ENCODE results near the gene ATP1B4.
A peak's percentile ranks its signal among the peaks of the same experiment; 100 is the strongest.
"Not testable (repeated sequence)": the region's sequence is repeated elsewhere in the genome, so short reads cannot be mapped to it uniquely, and the experiment has no call there.

ATP1B4 gene

GRCh38 chrX:120361764-120362305 is at the start of gene ATP1B4:
TSS of gene ATP1B4 (plus strand) at chrX:120362089. CDS start at chrX:120362169, 80 bp downstream.
- DNase-seq: no peak

DNA sequence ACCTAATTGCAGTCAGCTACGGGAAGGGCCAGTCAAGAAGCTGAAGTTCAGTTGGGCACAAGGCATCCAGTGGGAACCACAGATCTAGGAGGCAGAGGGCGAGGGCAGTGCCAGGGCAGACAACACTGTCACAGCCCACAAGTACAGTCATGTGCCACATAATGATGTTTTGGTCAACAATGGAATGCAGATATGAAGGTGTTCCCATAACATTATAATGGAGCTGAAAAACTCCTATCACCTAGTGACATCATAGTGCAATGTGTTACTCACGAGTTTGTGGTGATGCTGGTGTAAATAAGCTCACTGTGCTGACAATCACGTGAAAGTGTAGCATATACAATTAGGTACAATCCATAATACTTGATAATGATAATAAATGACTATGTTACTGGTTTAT is 46.1 kb upstream of the ATP1B4 start:
- no peak for DNase-seq

- DNase-seq: no peak
These were observed 45.2 kb upstream of the ATP1B4 start for GRCh38 chrX:120316587-120317283.

DNA sequence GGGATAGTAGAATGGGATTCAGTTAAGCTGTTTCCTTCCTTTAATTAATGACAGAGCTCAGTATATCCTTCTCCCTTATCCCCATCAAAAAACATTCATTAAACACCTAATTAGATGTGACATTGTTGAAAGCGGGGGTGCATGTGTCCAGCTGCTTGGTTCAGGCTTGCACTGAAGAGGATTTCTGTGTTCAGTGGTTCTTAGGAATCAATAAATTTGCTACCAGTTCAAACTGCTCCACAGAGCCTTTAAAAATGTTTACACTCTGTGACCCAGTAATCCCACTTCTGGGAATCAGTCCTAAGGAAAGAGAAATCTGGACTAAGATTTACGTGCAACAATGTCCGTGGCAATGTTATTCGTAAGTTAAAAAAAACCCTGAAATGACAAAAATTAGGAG is 43.5 kb upstream of the ATP1B4 start:
- DNase-seq: no peak

DNA sequence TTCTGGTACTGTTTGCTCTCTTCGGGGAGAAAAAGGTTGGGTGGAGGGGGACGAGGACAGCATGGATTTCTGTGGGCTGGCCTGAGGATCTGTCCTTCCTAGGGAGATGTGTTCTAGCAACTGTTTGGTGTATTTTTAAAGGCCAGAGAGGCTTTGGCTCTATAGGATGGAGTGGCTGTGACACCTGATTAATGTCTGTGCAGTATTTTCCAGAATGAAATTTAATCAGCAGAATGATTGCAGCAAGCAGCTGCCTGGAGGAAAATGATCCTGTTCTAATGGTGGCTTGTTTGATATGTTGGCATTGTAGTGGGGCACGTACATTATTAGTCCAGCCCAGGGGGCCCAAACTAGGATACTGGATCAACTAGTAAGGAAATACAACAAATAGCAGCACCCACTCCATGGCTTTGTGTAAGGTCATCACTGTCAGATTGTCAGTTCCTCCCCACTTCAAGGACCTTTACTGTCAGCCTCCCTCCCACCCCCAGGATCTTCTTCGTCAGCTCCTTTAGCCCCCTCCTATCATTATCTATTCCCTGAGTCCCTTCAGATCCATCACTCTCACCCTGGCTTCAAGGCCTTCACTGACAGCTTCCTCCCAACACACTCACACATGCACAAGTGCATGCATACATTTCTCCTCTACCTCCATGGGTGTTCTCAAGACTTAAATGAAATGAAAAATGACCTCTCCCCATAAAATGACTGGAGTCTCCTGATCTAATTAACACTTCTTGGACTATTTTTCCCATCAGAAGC is 40.2 kb upstream of the ATP1B4 start:
- DNase-seq: no peak

GRCh38 chrX:120331116-120331515 is 30.8 kb upstream of the ATP1B4 start:
- DNase-seq: no peak

GRCh38 chrX:120332394-120332793 is 29.5 kb upstream of the ATP1B4 start:
- no peak for DNase-seq

GRCh38 chrX:120334151-120334550 is 27.7 kb upstream of the ATP1B4 start:
- no peak for DNase-seq

GRCh38 chrX:120334603-120335002 is 27.3 kb upstream of the ATP1B4 start:
- DNase-seq: no peak

GRCh38 chrX:120335289-120335688 is 26.6 kb upstream of the ATP1B4 start:
- no peak for DNase-seq

GRCh38 chrX:120336899-120337298 is 25.0 kb upstream of the ATP1B4 start:
- DNase-seq: no peak

GRCh38 chrX:120344566-120344965 is 17.3 kb upstream of the ATP1B4 start:
- DNase-seq: not testable (repeated sequence)

GRCh38 chrX:120350450-120351138 is 11.3 kb upstream of the ATP1B4 start:
- DNase-seq: no peak

GRCh38 chrX:120356084-120356483 is 5.8 kb upstream of the ATP1B4 start:
- no peak for DNase-seq

DNA sequence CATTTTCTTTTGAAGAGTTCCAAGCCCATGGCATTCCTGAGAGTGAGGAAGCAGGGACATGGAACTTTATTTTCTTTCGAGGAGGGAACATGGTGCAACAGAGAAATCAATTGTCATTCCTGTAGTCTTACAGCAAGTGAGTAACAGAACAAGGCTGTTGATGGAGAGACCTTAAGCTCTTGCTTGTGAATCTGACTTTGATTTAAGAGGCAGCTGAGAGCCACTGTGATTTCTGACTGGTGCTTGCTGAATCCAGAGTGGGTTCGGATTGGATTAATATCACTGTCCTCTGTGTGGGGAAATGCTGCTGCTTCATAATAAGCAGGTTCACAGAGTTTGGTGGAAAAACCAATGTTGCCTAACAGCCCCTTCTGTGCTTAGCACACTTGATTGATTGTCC is 4.7 kb upstream of the ATP1B4 start:
- DNase-seq: no peak

DNA sequence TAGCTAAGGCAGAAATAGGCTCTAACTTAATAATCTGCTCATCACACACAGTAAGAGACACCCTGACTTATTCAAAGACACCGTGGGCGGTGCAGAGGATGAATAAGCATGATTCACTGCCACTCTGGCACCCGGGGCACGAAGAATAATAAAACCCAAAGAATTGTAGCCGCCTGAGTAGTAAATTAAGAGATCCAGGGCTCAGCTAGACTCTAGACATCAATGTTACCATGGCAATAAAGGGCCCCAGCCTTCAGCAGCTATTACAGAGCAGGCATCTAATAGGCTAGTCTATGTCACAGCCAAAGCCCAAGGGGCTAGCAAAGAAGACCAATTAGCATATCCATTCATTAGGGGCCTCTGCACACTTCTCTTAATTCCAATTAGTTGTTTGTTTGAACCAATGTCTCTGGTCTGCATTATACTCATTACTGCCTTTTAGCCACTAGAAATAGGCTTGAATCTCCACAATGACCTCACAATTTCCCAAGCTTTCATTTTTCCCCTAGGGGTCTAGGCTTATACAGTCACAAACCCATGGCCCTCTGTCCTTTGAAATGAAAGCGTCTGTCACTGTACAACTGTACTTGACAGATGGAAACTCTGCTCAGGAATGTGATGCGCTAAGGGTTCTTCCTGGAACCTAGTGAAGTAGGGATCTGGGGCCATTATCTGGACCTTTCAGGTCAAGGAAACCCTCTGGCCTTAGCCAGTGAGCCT is 3.0 kb upstream of the ATP1B4 start:
- peak; percentile 44 to 48 for DNase-seq

DNA sequence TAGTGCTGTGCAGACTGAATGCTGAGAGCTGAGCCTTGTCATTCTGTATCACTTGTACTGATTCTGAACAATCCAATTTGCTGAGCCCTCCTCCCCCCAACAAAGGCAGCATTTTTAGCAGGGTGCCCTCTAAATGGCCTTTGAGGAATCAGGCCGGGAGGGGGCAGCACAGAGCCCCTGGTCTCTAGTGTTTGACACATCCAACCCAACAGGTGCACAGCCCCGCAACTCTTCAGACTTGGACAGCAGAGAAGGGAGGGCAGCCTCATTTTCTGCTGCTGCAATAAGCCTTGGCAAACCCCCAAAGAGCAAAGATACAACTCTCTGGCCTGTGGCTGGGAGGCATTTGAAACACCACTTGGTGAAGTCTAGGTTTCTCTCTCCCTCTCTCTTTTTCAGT is 3.4 kb downstream of the ATP1B4 start:
- peak; percentile 61 to 63 for DNase-seq

- DNase-seq: no peak
These were observed 4.1 kb downstream of the ATP1B4 start for GRCh38 chrX:120365968-120366367.

DNA sequence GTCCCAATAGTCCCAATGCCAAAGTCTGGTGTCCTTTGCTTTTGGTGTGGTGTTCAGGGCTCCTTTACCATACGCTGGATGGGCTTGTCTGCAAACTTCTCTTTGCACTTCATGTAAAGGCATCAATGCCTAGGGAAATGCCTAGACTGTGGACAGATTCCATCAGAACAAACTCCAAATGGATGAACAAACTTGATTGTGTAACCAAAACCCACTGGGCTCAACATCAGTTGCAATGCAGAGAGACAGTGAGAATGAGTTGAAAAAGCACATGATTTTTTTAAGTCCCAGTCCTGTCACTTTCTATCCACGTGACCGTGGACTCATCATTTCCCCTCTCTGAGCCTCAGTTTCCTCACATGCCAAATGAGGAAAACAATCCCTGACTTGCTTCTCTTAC is 4.9 kb downstream of the ATP1B4 start:
- no peak for DNase-seq

DNA sequence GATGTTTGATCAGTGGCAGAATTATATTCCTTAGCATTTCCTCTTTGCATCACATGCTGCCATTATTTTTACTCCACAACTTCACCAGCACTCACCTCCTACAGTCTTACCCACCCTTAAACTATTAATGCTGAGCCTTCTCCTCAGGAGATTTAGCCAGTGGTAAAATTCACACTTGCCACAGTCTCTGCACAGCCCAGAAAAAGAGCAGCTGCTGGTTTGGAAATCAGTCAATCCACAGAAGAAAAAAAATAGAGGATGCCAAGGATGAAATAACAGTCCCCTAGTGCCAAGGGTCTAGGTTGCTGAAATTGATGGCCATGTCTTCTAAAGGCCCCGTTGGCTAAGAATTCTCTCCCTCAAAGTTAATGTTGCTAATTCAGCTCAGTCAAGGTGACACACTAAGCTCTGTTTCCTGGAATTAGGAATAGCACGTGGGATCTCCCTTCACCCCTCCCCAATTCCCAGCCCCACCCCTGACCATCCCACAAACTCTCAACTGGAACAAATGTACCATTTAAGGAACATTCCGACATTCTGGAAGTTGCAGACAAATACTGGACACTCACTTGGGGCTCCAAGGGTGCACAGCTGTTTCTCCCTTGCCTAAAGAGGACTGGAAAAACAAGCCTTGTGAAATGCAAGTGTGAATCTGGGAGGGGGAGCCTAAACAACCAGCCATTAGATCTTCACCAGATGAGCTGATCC is 5.7 kb downstream of the ATP1B4 start:
- no peak for DNase-seq

GRCh38 chrX:120372667-120373370 is 10.9 kb downstream of the ATP1B4 start:
- DNase-seq: no peak

- no peak for DNase-seq
These were observed 15.3 kb downstream of the ATP1B4 start for GRCh38 chrX:120377179-120377578.

All from stimulated activated CD4-positive, alpha-beta T cell treated with anti-CD3 and anti-CD28 coated beads, Interleukin-2, amount 100 ng/mL, for 24 hours (primary cell).